AG10803 (cell line): ENCODE measurements around the gene FUT7.

Source experiments
- DNase-seq: peaks from one replicate; pipeline ENCODE4 v3.0.0; 2010; ENCODE audit warnings: low read depth
- H3K4me3 ChIP-seq: 2 replicates; pipeline ENCODE4 v1.5.1; 2011; ENCODE audit warnings: mild to moderate bottlenecking, low read length, control low read depth
- TF ChIP-seq, protein P1 (sequence below): conservative IDR thresholded peaks from 2 replicates; pipeline ENCODE4 v1.5.1; 2011; ENCODE audit warnings: mild to moderate bottlenecking, low read length, control low read depth, inconsistent platforms

FUT7 gene

DNA sequence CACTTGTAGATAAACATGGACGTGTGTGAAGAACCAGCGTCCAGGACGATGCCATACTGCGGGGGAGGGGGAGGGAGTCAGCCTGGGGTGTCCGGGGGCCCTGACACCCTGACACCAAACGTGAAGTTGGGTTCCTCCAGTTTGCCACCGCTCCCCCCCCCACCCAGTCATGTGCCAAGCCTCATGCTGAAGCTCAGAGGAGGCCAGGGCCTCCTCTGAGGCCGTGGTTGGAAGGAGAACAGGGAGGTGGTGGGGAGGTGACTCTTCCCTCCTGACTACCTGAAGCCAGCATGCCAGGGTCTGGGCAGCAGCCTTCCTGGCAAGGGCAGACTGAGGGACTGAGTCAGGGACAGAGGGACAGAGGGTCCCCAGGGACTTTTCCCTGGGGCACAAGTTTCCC, 20.4 kb upstream of the FUT7 start:
- TF ChIP-seq, protein P1, sequence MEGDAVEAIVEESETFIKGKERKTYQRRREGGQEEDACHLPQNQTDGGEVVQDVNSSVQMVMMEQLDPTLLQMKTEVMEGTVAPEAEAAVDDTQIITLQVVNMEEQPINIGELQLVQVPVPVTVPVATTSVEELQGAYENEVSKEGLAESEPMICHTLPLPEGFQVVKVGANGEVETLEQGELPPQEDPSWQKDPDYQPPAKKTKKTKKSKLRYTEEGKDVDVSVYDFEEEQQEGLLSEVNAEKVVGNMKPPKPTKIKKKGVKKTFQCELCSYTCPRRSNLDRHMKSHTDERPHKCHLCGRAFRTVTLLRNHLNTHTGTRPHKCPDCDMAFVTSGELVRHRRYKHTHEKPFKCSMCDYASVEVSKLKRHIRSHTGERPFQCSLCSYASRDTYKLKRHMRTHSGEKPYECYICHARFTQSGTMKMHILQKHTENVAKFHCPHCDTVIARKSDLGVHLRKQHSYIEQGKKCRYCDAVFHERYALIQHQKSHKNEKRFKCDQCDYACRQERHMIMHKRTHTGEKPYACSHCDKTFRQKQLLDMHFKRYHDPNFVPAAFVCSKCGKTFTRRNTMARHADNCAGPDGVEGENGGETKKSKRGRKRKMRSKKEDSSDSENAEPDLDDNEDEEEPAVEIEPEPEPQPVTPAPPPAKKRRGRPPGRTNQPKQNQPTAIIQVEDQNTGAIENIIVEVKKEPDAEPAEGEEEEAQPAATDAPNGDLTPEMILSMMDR = no peak

DNA sequence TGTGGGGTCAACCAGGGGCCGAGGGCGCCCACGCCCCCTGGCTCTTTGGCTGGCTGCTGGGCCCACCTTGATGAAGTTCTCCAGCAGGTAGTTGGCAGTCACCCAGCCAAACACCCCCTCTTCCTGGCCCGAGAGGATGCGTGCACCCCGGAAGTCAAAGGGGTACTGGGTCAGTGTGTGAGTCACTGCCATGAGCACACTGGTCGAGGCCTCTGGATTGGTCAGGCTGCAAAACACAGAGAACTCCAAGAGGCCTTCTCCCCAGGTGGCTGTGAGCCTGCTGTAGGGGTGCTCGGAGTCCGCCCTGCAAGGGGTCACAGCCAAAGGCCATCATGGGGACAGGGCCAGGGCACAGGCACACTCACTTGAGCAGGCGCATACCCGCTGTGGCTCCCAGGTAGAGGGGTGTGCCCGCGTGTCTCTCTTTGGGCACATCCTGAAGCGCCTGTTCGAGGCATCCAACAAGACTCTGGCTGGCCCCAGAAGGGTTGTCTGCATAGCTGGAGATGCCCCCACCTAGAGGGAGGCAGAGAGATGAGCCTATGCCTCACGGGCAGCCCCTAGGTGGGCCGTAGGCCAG, 19.3 kb upstream of the FUT7 start:
- no peak for DNase-seq
- no peak overlapping the region for H3K4me3 ChIP-seq
- TF ChIP-seq, protein P1 = no peak

More for the DNA sequence above, 20.4 kb upstream of the FUT7 start:
- H3K4me3 ChIP-seq = no peak overlapping the region
- DNase-seq = no peak

DNA sequence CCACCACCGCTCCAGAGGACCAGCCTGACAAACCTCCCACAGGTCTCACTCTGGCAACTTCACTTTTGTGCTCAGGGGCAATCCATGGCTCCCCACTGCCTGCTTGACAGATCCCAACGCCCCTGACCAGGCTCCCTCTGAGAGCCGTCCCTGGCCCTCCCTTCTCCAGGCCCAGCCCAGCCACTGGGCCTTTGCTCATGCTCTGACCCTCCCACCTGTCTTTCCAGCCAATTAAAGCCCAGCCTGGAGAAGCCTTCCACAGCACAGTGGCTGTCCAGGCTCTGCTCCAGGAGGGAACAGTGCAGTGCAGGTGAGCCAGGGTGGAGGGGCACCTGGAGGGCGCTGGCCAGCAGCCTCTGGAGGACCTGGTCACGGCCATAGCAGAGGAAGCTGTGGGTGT, 18.7 kb upstream of the FUT7 start:
- TF ChIP-seq, protein P1 = no peak
- H3K4me3 ChIP-seq = no peak overlapping the region
- no peak for DNase-seq

DNA sequence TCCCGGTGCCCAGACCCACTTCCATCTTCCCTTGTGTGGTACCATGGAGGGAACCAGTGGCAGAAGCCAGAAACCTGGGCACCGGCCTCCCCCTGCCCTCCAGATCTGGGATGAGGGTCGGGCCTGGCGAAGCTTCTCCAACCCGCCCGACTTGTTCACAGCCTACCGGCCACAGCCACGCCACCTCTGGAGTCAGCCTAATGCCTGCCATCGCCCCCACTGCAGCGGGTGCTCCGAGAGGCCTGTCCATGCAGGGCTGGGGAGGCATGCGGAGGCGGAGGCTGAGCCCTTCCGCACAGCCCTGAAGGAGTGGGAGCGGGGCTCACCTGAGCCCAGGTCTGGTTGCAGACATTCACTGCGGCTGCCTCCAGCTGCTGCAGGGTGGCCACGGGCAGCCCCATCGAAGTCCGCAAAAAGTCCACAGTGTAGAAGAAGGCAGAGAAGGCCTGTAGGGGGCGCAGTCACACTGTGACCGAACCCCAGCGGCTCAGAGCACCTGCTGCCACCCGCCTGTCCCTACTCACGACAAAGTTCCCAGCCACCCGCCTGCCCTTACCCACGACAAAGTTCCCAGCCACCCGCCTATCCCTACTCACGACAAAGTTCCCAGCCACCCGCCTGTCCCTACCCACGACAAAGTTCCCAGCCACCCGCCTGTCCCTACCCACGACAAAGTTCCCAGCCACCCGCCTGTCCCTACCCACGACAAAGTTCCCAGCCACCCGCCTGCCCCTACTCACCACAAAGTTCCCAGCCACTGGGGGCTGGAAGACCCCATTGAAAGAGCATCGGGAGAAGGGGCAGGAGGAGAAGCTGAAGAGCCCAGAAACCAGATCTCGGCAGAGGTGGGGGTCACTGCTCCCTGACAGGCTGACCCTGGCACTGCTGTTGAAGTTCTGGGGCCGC, 17.9 kb upstream of the FUT7 start:
- peak; percentile 24 for DNase-seq
- TF ChIP-seq, protein P1 = peak; percentile 53
- no peak overlapping the region for H3K4me3 ChIP-seq

DNA sequence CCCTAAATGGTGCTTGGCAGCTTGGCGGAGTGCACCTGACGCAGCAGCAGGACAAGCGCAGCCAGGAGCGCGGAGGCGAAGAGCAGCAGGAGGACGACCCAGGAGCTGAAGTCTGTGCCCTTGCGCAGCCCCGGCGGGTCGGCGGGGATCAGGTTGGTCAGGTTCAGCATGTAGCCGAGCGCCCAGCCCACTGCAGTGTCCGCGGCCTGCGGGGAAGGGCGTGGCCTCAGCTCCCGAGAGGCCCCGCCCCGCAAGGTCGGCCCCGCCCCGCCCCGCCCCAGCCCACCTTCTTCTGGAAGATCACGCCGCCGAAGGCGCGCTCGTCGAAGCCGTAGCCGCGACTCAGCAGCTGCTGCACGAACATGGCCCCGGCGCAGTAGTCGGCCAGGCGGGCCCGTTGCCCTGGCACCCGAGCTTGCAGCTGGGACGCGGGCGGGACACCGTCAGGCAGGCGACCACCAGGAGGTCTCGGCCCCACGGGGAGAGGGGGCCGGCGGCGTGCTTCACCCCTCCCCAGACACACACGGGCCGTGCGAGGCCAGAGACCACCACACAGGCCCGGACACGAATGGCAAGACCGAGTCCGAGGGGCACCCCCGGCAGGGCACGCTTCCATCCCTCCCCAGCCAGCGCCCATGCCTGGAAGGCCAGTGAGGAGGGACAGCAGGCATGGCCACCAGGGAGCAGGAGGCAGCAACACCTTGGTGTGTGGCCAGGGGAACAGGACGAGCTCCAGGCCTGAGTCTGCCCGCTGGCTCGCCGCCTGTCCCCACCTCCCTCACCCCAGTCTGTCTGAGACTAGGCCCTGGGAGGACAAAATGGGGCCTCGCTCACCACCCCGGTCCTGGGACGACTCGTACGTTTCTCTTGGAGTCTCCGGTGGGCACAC, 17.0 kb upstream of the FUT7 start:
- DNase-seq = no peak
- no peak overlapping the region for H3K4me3 ChIP-seq
- TF ChIP-seq, protein P1 = no peak

DNA sequence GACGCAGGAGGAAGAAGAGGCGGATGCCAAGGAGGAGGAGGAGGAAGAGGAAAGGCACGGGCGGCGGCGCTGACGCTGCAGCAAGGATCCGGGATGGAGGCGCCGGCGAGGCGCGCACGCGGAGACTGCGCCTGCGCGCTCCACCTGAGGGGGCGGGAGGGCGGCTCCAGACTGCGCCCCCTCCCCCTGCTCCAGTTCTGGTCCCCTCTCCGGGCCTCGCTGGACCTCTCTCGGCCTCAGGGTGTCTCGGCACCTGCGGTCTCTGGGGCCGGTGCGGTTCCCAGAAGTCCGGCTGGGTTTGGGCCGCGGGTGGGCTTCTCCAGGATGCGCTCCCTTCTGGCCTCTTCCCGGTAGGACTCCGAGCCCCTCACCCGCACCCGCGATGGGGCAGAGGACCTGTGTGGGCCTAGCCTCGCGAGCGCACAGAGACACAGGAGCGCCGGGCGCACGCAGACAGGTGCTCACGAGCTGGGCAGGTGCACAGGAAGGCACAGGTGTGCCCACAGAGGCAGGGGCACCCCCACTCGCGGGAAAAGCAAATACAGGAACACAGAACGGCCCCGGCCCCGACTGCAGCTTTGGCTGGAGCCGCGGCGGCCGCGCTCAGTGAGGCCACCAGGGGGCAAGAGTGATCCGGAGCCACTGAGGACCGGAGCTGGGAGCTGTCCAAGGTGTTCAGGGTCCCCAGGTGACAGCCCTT, 14.3 kb upstream of the FUT7 start, which contains the start of gene NPDC1:
TSS of gene NPDC1 (minus strand) at position 90 of the 700 bp plus-strand sequence. CDS start 188 bp downstream, outside the sequence.
- TF ChIP-seq, protein P1 = peak; percentile 74
- DNase-seq = peak; percentile 57
- H3K4me3 ChIP-seq = peak within 1 kb of the TSS; percentile 65
